ENCODE results near the gene THADA. TPM values are rescaled to one million over a fixed set of nuclear protein-coding genes. Genes with fewer than 3 reads are reported as not detected.

THADA gene
- total RNA-seq, 1 experiment from 2014 or later = 29.4 TPM

DNA sequence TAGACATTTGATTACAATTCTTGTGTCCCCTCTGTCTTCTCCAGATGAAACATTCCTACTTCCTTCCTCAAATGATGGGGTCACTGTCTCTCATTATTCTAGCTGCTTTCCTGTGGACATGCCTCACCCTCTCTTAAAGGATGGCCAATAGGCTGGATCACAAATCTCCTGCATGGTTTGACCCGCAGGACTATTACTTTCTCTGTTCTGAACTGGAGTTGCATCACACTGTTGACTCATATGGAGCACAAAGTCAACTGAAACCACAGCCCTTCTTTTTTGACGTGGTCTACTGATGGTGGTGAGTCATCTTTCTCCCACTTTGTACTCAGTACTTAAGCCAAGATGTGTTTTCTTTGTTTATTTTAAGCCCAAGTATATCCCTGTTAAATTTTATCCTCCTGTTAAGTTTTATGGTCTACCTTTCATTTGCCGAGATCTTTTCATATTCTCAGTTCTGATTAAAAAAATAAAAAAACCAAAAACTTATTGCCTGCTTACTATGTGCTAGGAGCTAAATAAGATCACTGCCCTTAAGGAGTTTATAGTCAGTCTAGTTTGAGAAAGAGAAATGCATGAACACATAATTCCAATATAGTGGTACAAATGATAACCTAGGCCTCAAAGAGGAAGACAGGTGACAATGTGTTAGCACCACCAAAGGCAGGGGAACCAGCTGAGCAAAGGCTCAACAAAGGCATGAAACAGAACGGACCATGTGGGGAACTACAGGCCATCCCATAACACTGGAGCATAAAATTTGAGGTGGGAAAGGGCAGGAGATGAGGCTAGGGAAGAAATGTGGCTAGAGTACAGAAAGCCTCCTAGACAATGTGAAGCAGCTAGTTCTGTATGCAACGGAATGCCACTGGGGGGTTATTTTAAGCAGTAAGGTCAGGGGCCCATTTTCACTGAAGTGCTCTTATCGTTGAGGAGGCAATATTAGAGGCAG is 301.8 kb downstream of the THADA start:
- Histone ChIP-seq H2AFZ (ENCODE audit: low read length) (no peak overlapping the region), H3K27me3 (ENCODE audit: low read length) (no peaks in the 10 kb centered on the region), H3K4me2 (ENCODE audit: low read depth, low read length, poor library complexity, severe bottlenecking) (no peak overlapping the region), H3K79me2 (ENCODE audit: low read length) (no peaks in the 10 kb centered on the region), H3K9ac (ENCODE audit: low read length) (no peak overlapping the region), H3K9me3 (ENCODE audit: low read length) (no peaks in the 10 kb centered on the region), H3K27ac (ENCODE audit: low read length) (no peak overlapping the region), H3K4me1 (ENCODE audit: low read length) (no peaks in the 10 kb centered on the region), H3K9me2 (replicated peaks; ENCODE audit: insufficient read depth, low read length) (no peaks in the 10 kb centered on the region), H3K4me3 (ENCODE audit: low read length) (no peak overlapping the region), H4K20me1 (ENCODE audit: insufficient read depth, low read depth, low read length) (no peaks in the 10 kb centered on the region), H3K36me3 (ENCODE audit: insufficient read depth, low read length) (no peaks in the 10 kb centered on the region)
- no peak for DNase-seq

DNA sequence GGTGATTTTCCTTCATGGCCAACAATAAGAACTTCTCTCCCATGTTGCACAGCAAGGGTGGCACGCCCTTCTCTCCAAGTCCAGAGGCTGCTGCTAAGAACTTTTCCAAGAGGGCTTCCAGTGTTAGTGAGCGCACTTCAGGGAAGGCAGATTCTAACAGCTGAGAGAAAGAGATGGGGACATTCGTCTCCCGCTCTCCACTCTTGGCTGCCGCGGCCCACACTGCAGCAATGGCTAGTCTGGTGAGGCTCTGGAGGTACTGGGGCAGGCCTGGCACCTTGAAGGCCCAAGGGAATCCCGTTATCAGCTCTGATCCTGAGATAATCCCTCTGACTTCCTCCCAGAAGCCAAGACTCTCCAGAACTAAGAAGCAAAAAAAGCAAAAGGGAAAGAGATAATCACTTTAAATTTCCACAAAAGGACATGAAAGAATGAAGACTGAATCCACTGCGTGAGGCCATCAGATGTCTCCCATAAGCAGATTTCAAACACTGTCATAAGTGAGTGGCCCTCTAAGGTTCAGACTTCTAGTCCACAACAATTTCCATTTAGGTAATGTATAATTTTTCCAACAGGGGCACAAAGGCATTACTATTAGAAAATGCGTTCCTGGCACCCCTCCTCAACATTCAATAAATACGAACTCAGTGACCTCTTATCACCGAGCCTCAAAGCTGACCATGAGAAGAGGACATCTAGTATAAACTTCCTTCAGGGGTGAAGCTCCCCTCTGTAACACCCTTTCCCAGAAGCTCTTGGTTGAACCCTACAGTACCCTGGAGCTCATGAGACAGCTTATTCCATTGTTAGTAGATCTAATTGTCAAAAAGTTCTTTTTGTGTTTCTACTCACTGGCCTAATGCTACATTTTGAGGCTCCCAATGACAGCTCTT is 302.7 kb downstream of the THADA start:
- H3K4me1 ChIP-seq (ENCODE audit: low read length) = no peaks in the 10 kb centered on the region
- no peak overlapping the region for H3K4me2 ChIP-seq (ENCODE audit: low read depth, low read length, poor library complexity, severe bottlenecking)
- H2AFZ ChIP-seq (ENCODE audit: low read length) = no peak overlapping the region
- H4K20me1 ChIP-seq (ENCODE audit: insufficient read depth, low read depth, low read length) = no peaks in the 10 kb centered on the region
- no peaks in the 10 kb centered on the region for H3K27me3 ChIP-seq (ENCODE audit: low read length)
- no peaks in the 10 kb centered on the region for H3K79me2 ChIP-seq (ENCODE audit: low read length)
- no peaks in the 10 kb centered on the region for H3K9me2 ChIP-seq (replicated peaks; ENCODE audit: insufficient read depth, low read length)
- no peaks in the 10 kb centered on the region for H3K9me3 ChIP-seq (ENCODE audit: low read length)
- H3K4me3 ChIP-seq (ENCODE audit: low read length) = no peak overlapping the region
- no peaks in the 10 kb centered on the region for H3K36me3 ChIP-seq (ENCODE audit: insufficient read depth, low read length)
- no peak overlapping the region for H3K9ac ChIP-seq (ENCODE audit: low read length)
- H3K27ac ChIP-seq (ENCODE audit: low read length) = no peak overlapping the region
- DNase-seq = no peak

GRCh38 chr2:43292297-43292696 is 303.5 kb downstream of the THADA start:
- H4K20me1 ChIP-seq (ENCODE audit: insufficient read depth, low read depth, low read length) = no peaks in the 10 kb centered on the region
- H3K4me3 ChIP-seq (ENCODE audit: low read length) = no peak overlapping the region
- H3K9me3 ChIP-seq (ENCODE audit: low read length) = no peaks in the 10 kb centered on the region
- no peaks in the 10 kb centered on the region; the same call in 1 of the 2 replicates for H3K36me3 ChIP-seq (ENCODE audit: insufficient read depth, low read length)
- H3K27ac ChIP-seq (ENCODE audit: low read length) = no peak overlapping the region
- H3K79me2 ChIP-seq (ENCODE audit: low read length) = no peaks in the 10 kb centered on the region
- H3K4me2 ChIP-seq (ENCODE audit: low read depth, low read length, poor library complexity, severe bottlenecking) = no peak overlapping the region
- no peak overlapping the region for H3K9ac ChIP-seq (ENCODE audit: low read length)
- DNase-seq = no peak
- H3K27me3 ChIP-seq (ENCODE audit: low read length) = no peaks in the 10 kb centered on the region
- no peaks in the 10 kb centered on the region for H3K9me2 ChIP-seq (replicated peaks; ENCODE audit: insufficient read depth, low read length)
- no peaks in the 10 kb centered on the region for H3K4me1 ChIP-seq (ENCODE audit: low read length)
- no peak overlapping the region for H2AFZ ChIP-seq (ENCODE audit: low read length)

DNA sequence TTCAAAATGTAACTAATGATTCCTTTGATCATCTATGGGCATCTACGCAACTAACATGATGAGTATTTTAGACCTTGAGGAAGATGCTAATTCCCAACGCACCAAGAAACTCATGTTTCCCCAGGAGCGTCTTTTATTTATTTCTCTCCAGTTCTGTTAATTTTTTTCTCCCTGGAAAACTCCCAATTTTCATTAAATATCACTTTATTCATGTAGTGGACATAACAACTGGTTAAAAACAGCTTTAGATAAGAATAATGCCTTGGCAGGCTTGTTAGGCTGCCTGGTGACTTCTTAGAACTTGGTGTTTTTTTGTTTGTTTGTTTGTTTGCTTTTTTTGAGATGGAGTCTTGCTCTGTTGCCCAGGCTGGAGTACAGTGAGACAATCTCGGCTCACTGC is 306.5 kb downstream of the THADA start:
- Histone ChIP-seq H3K4me1 (ENCODE audit: low read length) (no peaks in the 10 kb centered on the region), H3K9ac (ENCODE audit: low read length) (no peak overlapping the region), H3K9me2 (replicated peaks; ENCODE audit: insufficient read depth, low read length) (no peaks in the 10 kb centered on the region), H3K27ac (ENCODE audit: low read length) (no peak overlapping the region), H4K20me1 (ENCODE audit: insufficient read depth, low read depth, low read length) (no peaks in the 10 kb centered on the region), H3K4me3 (ENCODE audit: low read length) (no peak overlapping the region), H3K79me2 (ENCODE audit: low read length) (no peaks in the 10 kb centered on the region), H3K36me3 (ENCODE audit: insufficient read depth, low read length) (peaks cover 26% of the 10 kb centered on the region), H3K27me3 (ENCODE audit: low read length) (no peaks in the 10 kb centered on the region), H2AFZ (ENCODE audit: low read length) (no peak overlapping the region), H3K4me2 (ENCODE audit: low read depth, low read length, poor library complexity, severe bottlenecking) (no peak overlapping the region), H3K9me3 (ENCODE audit: low read length) (peaks cover 9% of the 10 kb centered on the region; the same call in 1 of the 2 replicates)
- DNase-seq = no peak

GRCh38 chr2:43288417-43289305 is 307.2 kb downstream of the THADA start:
- Histone ChIP-seq H3K27me3 (ENCODE audit: low read length) (no peaks in the 10 kb centered on the region), H3K4me3 (ENCODE audit: low read length) (no peak overlapping the region), H3K36me3 (ENCODE audit: insufficient read depth, low read length) (peaks cover 31% of the 10 kb centered on the region), H3K4me2 (ENCODE audit: low read depth, low read length, poor library complexity, severe bottlenecking) (no peak overlapping the region), H2AFZ (ENCODE audit: low read length) (no peak overlapping the region), H3K4me1 (ENCODE audit: low read length) (no peaks in the 10 kb centered on the region), H3K9ac (ENCODE audit: low read length) (no peak overlapping the region), H3K79me2 (ENCODE audit: low read length) (no peaks in the 10 kb centered on the region), H3K27ac (ENCODE audit: low read length) (no peak overlapping the region), H4K20me1 (ENCODE audit: insufficient read depth, low read depth, low read length) (no peaks in the 10 kb centered on the region), H3K9me3 (ENCODE audit: low read length) (peaks cover 12% of the 10 kb centered on the region; the same call in 1 of the 2 replicates), H3K9me2 (replicated peaks; ENCODE audit: insufficient read depth, low read length) (no peaks in the 10 kb centered on the region)
- DNase-seq = no peak

DNA sequence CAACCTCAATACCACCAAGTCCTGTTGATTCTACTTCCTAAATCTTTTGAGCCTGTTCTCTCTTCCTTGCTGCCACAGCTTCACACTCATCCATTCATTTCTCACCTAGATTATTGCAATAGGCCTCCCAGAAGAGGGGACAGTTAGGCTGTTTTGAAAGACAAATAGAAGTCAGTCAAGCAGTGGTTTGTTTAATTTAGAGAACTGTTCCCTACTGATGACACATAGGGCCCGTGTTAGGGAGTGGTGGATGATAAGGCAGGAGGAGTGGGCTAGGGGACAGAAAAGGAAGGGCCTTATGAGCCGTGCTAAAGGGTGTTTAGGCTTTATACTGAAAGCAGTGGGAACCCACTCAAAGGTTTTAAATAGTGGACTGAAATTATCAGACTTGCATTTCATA is 309.9 kb downstream of the THADA start:
- Histone ChIP-seq H3K4me1 (ENCODE audit: low read length) (no peaks in the 10 kb centered on the region), H2AFZ (ENCODE audit: low read length) (no peak overlapping the region), H3K4me2 (ENCODE audit: low read depth, low read length, poor library complexity, severe bottlenecking) (no peak overlapping the region), H3K27ac (ENCODE audit: low read length) (no peak overlapping the region), H3K27me3 (ENCODE audit: low read length) (no peaks in the 10 kb centered on the region), H3K9me3 (ENCODE audit: low read length) (peaks cover 12% of the 10 kb centered on the region; the same call in 1 of the 2 replicates), H3K79me2 (ENCODE audit: low read length) (no peaks in the 10 kb centered on the region), H3K36me3 (ENCODE audit: insufficient read depth, low read length) (peaks cover 31% of the 10 kb centered on the region), H3K9me2 (replicated peaks; ENCODE audit: insufficient read depth, low read length) (no peaks in the 10 kb centered on the region), H3K9ac (ENCODE audit: low read length) (no peak overlapping the region), H3K4me3 (ENCODE audit: low read length) (no peak overlapping the region), H4K20me1 (ENCODE audit: insufficient read depth, low read depth, low read length) (no peaks in the 10 kb centered on the region)
- no peak for DNase-seq

DNA sequence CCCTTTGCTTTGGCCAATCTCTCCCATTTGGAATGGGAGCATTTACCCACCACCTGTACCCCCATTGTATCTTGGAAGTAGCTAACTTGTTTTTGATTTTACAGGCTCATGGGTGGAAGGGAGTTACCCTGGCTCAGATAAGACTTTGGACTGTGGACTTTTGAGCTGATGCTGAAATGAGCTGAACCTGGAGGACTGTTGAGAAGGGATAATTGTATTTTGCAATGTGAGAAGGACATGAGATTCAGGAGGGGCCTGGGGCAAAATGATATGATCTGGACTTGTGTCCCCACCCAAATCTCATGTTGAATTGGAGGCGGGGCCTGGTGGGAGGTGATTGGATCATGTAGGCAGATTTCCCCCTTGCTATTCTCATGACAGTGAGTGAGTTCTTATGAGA is 310.9 kb downstream of the THADA start:
- peaks cover 31% of the 10 kb centered on the region for H3K36me3 ChIP-seq (ENCODE audit: insufficient read depth, low read length)
- H3K27me3 ChIP-seq (ENCODE audit: low read length) = no peaks in the 10 kb centered on the region
- DNase-seq = no peak
- H3K9me2 ChIP-seq (replicated peaks; ENCODE audit: insufficient read depth, low read length) = no peaks in the 10 kb centered on the region
- no peaks in the 10 kb centered on the region for H3K79me2 ChIP-seq (ENCODE audit: low read length)
- H3K4me1 ChIP-seq (ENCODE audit: low read length) = no peaks in the 10 kb centered on the region
- H2AFZ ChIP-seq (ENCODE audit: low read length) = no peak overlapping the region
- H3K4me3 ChIP-seq (ENCODE audit: low read length) = no peak overlapping the region
- no peak overlapping the region for H3K9ac ChIP-seq (ENCODE audit: low read length)
- H3K9me3 ChIP-seq (ENCODE audit: low read length) = peaks cover 12% of the 10 kb centered on the region; the same call in 1 of the 2 replicates
- H3K4me2 ChIP-seq (ENCODE audit: low read depth, low read length, poor library complexity, severe bottlenecking) = no peak overlapping the region
- H4K20me1 ChIP-seq (ENCODE audit: insufficient read depth, low read depth, low read length) = no peaks in the 10 kb centered on the region
- H3K27ac ChIP-seq (ENCODE audit: low read length) = no peak overlapping the region

All from Karpas-422 (cell line).